ENCODE results near the gene PSMC3.

- no peak for TF ChIP-seq CTCF (IDR thresholded peaks at IDR 0.05)
- TF ChIP-seq POLR2A (IDR thresholded peaks at IDR 0.05), result no peak
These were observed 16.5 kb downstream of the PSMC3 start for GRCh38 chr11:47409440-47410369.

Data from esophagus squamous epithelium (tissue), 4 donors.